A673 (cell line): ENCODE measurements around the gene KBTBD2.

Source experiments
- CTCF ChIP-seq: fragments of 300-800, 200-600 bp; sonication (generic); conservative IDR thresholded peaks from 2 replicates; pipeline ENCODE4 v1.5.1; 2017; ENCODE audit warnings: low read depth, mild to moderate bottlenecking, antibody characterized with exemption, low read length, moderate library complexity, mixed read lengths
- EZH2 ChIP-seq: fragments of 200-600 bp; sonication (generic); IDR thresholded peaks from 2 replicates; pipeline ENCODE4 v1.6.1; 2017; ENCODE audit warnings: borderline replicate concordance, low read depth, mild to moderate bottlenecking, mixed read lengths, antibody characterized with exemption, low read length; ENCODE audit not compliant: poor library complexity, severe bottlenecking

GRCh38 chr7:32896564-32897347 lies 5.2 kb upstream of the KBTBD2 start:
- TF ChIP-seq CTCF (no peak), EZH2 (no peak)
